ENCODE measurements around the gene MAML1. TPM values are rescaled to one million over a fixed set of nuclear protein-coding genes. Genes with fewer than 3 reads are reported as not detected.

Gene MAML1
- polyA plus RNA-seq, 1 donor from 2014 or later, result 6.8 TPM

DNA sequence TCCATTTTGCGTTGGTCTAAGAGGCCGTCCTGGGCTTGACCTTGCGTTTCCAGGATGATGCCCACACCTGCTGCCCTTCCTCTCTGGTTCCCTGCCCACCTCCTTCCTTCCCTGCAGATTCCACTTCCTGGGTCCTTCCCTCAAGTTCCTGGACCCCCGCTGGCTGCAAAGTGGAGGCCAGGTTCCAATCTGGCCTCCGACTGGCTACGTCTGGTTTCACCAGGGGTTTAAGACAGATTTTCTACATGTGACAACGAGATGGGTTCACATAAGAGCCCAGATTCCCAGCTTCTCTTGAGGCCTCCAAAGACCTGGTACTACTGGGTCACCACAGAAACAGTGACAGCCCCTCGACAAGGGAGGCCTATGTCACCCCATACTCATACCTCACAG, 71.9 kb downstream of the MAML1 start:
- H3K9me3 ChIP-seq (ENCODE audit: low read length), result no peaks in the 10 kb centered on the region
- H4K20me1 ChIP-seq (ENCODE audit: insufficient read depth), result no peaks in the 10 kb centered on the region
- no peak overlapping the region for H3K9ac ChIP-seq (ENCODE audit: low read length)
- H2AFZ ChIP-seq (ENCODE audit: low read depth, low read length), result no peak overlapping the region
- H3K27me3 ChIP-seq (ENCODE audit: insufficient read depth, low read depth, low read length), result no peaks in the 10 kb centered on the region
- no peaks in the 10 kb centered on the region for H3K9me2 ChIP-seq (ENCODE audit: insufficient read depth, low read length)
- H3K4me3 ChIP-seq (ENCODE audit: low read length), result peak overlapping the region; percentile 94
- H3K4me2 ChIP-seq (ENCODE audit: low read length), result no peak overlapping the region
- no peak for TF ChIP-seq EZH2 (IDR thresholded peaks at IDR 0.05; ENCODE audit: borderline replicate concordance, insufficient read depth, low read length, poor library complexity, severe bottlenecking)
- TF ChIP-seq, protein P1, sequence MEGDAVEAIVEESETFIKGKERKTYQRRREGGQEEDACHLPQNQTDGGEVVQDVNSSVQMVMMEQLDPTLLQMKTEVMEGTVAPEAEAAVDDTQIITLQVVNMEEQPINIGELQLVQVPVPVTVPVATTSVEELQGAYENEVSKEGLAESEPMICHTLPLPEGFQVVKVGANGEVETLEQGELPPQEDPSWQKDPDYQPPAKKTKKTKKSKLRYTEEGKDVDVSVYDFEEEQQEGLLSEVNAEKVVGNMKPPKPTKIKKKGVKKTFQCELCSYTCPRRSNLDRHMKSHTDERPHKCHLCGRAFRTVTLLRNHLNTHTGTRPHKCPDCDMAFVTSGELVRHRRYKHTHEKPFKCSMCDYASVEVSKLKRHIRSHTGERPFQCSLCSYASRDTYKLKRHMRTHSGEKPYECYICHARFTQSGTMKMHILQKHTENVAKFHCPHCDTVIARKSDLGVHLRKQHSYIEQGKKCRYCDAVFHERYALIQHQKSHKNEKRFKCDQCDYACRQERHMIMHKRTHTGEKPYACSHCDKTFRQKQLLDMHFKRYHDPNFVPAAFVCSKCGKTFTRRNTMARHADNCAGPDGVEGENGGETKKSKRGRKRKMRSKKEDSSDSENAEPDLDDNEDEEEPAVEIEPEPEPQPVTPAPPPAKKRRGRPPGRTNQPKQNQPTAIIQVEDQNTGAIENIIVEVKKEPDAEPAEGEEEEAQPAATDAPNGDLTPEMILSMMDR (IDR thresholded peaks at IDR 0.05; ENCODE audit: poor library complexity, severe bottlenecking), result no peak
- TF ChIP-seq TAF1 (IDR thresholded peaks at IDR 0.05; ENCODE audit: low read depth), result no peak
- no peak for TF ChIP-seq SMC3 (conservative IDR thresholded peaks at IDR 0.05; ENCODE audit: poor library complexity)
- no peak for TF ChIP-seq POLR2AphosphoS5 (IDR thresholded peaks at IDR 0.05)
- no peak for TF ChIP-seq EP300 (conservative IDR thresholded peaks at IDR 0.05; ENCODE audit: poor library complexity, severe bottlenecking)
- no peak for TF ChIP-seq RAD21 (conservative IDR thresholded peaks at IDR 0.05)
- TF ChIP-seq MXI1 (conservative IDR thresholded peaks at IDR 0.05; ENCODE audit: poor library complexity, severe bottlenecking), result no peak
- TF ChIP-seq, protein P2, sequence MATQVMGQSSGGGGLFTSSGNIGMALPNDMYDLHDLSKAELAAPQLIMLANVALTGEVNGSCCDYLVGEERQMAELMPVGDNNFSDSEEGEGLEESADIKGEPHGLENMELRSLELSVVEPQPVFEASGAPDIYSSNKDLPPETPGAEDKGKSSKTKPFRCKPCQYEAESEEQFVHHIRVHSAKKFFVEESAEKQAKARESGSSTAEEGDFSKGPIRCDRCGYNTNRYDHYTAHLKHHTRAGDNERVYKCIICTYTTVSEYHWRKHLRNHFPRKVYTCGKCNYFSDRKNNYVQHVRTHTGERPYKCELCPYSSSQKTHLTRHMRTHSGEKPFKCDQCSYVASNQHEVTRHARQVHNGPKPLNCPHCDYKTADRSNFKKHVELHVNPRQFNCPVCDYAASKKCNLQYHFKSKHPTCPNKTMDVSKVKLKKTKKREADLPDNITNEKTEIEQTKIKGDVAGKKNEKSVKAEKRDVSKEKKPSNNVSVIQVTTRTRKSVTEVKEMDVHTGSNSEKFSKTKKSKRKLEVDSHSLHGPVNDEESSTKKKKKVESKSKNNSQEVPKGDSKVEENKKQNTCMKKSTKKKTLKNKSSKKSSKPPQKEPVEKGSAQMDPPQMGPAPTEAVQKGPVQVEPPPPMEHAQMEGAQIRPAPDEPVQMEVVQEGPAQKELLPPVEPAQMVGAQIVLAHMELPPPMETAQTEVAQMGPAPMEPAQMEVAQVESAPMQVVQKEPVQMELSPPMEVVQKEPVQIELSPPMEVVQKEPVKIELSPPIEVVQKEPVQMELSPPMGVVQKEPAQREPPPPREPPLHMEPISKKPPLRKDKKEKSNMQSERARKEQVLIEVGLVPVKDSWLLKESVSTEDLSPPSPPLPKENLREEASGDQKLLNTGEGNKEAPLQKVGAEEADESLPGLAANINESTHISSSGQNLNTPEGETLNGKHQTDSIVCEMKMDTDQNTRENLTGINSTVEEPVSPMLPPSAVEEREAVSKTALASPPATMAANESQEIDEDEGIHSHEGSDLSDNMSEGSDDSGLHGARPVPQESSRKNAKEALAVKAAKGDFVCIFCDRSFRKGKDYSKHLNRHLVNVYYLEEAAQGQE (IDR thresholded peaks at IDR 0.05; ENCODE audit: borderline replicate concordance), result no peak
- H3K36me3 ChIP-seq (ENCODE audit: insufficient read depth, low read length), result no peaks in the 10 kb centered on the region
- H3K27ac ChIP-seq (ENCODE audit: low read length), result no peak overlapping the region
- H3K79me2 ChIP-seq (replicated peaks; ENCODE audit: insufficient read depth, low read length), result peaks cover 7% of the 10 kb centered on the region
- H3F3A ChIP-seq (ENCODE audit: insufficient read depth, low read length, poor library complexity, severe bottlenecking), result no peaks in the 10 kb centered on the region

DNA sequence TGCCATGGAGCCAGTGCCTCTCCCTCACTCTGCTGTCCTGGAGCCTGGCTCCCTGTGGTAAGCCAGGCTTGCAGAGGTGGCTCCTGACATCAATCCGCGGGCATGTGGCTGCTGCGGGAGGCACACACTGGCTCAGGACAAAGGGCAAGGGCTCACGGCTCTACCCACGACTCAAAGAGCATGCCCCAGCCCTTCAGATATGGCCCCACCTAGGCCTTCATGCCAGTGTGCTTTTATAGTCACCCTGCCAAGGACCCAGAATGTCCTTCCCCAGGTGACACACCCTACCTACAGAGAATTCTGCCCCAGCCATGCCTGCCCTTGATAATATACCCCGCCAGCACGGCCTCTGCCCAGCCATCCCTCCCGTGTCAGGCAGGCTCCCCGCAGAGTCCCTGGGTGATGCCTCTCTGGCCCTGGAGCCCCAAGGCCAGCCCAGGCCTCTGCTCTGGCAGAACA, 72.5 kb downstream of the MAML1 start:
- Histone ChIP-seq H3K4me3 (ENCODE audit: low read length) (peak overlapping the region; percentile 94), H3K9me2 (ENCODE audit: insufficient read depth, low read length) (no peaks in the 10 kb centered on the region), H3F3A (ENCODE audit: insufficient read depth, low read length, poor library complexity, severe bottlenecking) (no peaks in the 10 kb centered on the region), H3K27ac (ENCODE audit: low read length) (no peak overlapping the region), H4K20me1 (ENCODE audit: insufficient read depth) (no peaks in the 10 kb centered on the region), H3K9ac (ENCODE audit: low read length) (peak overlapping the region; percentile 85), H3K27me3 (ENCODE audit: insufficient read depth, low read depth, low read length) (no peaks in the 10 kb centered on the region), H2AFZ (ENCODE audit: low read depth, low read length) (no peak overlapping the region), H3K36me3 (ENCODE audit: insufficient read depth, low read length) (no peaks in the 10 kb centered on the region), H3K9me3 (ENCODE audit: low read length) (no peaks in the 10 kb centered on the region), H3K4me2 (ENCODE audit: low read length) (peak overlapping the region; percentile 19), H3K79me2 (replicated peaks; ENCODE audit: insufficient read depth, low read length) (peaks cover 7% of the 10 kb centered on the region)
- TF ChIP-seq SMC3 (conservative IDR thresholded peaks at IDR 0.05; ENCODE audit: poor library complexity), result no peak
- TF ChIP-seq EZH2 (IDR thresholded peaks at IDR 0.05; ENCODE audit: borderline replicate concordance, insufficient read depth, low read length, poor library complexity, severe bottlenecking), result no peak
- no peak for TF ChIP-seq POLR2AphosphoS5 (IDR thresholded peaks at IDR 0.05)
- TF ChIP-seq, protein P1 (IDR thresholded peaks at IDR 0.05; ENCODE audit: poor library complexity, severe bottlenecking), result no peak
- TF ChIP-seq, protein P2 (IDR thresholded peaks at IDR 0.05; ENCODE audit: borderline replicate concordance), result no peak
- TF ChIP-seq EP300 (conservative IDR thresholded peaks at IDR 0.05; ENCODE audit: poor library complexity, severe bottlenecking), result no peak
- no peak for TF ChIP-seq RAD21 (conservative IDR thresholded peaks at IDR 0.05)
- no peak for TF ChIP-seq MXI1 (conservative IDR thresholded peaks at IDR 0.05; ENCODE audit: poor library complexity, severe bottlenecking)
- no peak for TF ChIP-seq TAF1 (IDR thresholded peaks at IDR 0.05; ENCODE audit: low read depth)

Measured in neural cell (in vitro differentiated cells).